ENCODE results near the gene CDK14.

Gene CDK14

GRCh38 chr7:90689260-90689659 lies 93.1 kb downstream of the CDK14 start:
- DNase-seq = no peak

- DNase-seq = no peak
These were observed 94.2 kb downstream of the CDK14 start for GRCh38 chr7:90690159-90690858.

DNA sequence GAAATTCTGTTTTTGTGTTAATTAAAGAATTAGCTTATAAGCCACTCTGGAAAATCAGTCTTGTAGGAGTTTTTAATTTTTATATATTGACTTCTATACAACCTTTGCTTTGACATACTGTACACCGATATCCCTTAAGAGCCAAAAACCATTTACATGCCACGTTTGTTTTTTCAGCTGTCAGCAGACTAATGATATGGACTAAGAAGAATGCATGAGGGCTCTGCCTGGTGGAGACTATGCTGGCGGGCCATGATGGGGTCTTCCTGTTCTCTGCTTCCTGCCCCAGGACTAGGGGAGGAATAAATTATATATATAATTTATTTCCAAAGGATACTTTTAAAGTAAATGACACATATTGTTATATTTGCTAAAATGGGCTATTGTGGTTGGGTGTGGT lies 96.3 kb downstream of the CDK14 start:
- no peak for DNase-seq

- no peak for DNase-seq
These were observed 96.8 kb downstream of the CDK14 start for GRCh38 chr7:90692947-90693346.

GRCh38 chr7:90693939-90694338 lies 97.8 kb downstream of the CDK14 start:
- no peak for DNase-seq

DNA sequence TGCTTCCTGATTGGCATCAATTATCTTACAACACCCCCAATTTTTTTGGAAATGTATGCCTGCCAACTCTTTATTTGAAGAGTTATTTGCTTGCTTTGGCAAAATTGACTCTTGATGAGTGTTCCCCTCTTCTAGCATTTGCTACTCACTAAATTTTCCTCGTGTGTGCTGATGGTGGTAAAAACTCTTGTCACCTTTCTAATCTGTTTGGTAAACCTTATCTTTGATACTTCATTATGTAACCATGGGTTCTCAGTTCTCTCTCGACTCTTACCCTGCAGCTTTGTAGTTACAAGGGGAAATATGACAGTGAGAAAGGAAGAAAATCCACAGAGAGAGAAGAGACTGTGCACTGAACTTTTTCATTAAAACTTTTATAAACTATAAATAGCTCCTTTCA lies 102.5 kb downstream of the CDK14 start:
- DNase-seq = no peak

DNA sequence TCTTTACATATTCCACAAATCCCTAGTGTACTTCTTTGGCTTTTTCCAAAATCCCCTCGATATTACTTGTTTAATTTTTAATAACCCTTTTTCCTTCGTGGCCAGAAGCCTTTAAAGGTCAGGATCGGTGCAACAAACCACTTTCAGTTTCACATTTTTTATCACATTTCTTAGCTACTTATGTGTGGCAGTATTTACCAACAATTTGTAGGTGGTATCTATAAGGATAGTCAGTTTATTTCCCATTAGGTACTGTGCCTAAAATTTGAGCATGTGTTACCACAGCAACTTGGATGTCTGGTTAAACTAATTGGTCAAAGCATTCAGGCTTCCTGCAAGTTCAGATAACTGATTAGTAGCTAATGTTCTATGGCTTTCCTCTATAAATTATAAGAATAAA lies 104.9 kb downstream of the CDK14 start:
- DNase-seq = no peak

DNA sequence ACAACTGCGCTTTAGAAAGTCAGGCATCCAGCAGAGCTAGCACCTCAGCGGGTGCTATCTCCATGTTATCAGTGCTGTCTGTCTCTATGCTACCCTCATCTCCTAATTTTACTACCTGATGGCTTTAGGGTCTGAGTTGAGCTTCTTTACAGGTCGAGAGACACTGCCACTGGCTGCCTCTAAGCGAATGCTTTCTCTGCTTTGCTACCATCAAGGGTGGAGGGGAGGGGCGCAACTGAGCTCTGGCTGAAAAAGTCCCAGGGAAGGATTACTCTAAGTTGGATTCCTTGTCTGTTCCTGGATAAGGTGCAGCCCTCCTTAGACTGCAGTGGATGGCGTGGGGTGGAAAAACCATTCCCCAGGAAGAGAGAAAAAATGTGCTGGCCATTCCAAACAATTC lies 105.7 kb downstream of the CDK14 start:
- DNase-seq = no peak

DNA sequence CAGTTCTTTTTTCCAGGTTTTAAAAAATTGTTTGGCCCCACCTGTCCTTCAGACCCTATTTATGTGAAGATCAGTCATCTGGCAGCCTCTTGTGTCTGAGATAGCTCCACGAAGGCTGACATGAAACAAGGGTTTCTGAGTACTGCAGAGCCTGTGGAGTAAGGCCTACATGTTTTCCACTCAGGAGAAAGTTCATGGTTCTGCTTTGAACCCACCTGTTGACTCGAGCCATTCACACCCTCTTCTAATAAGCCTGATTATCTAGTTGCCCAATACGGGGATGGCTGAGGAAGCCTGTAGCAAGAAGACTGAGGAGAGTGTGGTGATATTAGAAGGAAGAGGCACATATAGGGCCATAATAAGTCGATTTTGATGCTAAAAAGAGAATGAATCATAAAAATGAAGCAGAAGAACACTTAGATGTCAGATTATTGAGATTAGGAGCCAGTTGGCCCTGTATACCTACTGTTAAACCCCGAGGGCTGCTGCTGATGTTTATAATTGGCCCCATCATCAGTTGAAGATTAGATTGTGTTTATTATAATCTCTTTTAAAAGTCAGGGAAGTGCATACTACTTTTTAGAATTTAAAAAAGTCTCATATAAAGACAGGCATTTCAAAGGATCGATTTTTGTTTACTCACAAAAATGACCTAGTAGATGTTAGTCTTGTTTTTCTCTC lies 109.4 kb downstream of the CDK14 start:
- DNase-seq = no peak

DNA sequence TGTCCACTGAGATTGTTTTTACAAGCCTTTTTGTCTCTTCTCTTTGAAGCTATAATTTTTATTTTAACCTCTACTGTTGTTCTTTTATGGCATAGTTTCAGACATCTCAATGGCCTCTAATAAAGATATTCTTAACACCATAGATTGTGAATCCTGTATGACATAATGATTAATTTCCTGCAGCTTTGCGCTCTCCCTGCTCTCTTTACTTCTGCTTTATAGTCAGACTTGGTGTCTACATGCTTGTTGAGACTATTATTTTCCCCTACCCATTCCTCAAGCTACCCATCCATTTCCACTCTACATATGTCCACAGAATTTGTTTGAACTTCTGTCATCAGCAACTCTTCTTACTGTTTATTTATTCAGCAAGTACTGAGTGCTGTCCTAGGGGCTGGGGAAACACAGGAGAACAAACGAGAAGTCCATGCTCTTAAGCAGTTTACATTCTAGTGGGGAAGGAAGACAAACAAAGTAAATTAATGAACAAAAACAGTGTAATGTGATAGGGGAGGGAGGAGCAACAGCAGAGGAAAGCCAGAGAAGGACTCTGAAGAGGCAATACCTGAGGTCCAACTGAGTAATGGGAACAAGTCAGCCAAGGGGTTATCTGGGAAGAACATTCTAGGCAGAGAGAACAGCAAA lies 110.1 kb downstream of the CDK14 start:
- no peak for DNase-seq

GRCh38 chr7:90708841-90709317 lies 112.8 kb downstream of the CDK14 start:
- DNase-seq = no peak

DNA sequence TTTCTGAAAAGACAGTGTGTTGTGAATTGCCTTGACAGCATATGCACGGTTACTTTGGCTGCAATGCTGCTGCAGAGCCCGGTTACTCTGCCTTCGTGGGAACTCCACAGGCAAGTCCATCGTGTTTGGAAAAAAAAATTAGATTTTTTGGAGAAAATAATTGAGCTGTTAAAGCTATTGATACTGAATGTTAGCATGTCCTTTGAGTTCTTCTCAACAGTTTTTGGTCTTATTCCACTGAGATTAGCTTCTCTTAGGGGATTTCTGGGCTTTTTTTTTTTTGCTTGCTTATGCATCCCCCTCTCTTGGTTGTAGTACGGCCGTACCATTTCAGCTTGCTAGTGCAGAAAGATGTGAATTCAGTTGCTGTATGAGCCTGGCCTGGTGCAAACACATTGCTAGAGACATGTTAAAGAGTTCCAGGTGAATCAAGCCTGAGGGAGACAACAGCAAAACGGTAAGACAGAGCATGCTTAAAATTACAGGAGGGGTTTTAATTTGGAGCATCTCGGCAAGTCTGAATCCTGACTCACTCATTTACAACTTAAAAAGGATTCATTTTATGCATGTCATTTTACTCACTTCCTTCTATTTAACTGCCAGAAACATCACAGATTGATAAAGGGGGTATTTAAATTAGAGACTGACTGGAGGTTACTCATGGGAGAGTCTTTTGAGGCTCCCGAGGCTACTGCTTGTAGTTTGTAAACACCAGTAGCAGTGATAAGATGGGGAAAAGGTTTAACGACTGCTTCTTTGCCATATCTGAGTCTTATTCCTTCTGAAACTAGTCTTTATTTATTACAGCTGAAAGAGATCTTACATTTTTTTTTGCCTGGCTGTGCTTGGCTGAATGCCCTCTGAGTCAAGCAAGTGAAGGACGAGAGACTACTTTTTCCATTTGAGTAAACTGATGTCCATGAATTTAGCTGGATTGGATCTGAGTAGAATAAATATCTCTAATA lies 113.7 kb downstream of the CDK14 start:
- DNase-seq = no peak

DNA sequence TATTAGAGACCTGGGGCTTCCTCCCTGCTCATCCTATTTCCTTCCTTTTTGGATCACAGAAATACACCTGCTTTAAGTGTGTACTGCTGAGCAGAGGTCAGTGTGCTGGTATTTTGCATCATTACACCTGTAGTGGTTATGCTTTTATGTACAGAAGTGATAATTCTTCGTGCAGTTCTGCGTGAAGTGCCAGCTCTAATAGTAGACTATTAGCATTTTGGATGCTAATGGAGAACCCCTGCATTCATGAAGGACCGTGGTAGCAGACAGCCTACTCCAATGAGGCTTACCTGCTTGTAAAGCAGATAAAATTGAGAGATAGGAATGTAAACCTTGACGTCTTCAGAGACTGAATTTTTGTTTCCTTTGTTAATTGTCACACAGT lies 114.3 kb downstream of the CDK14 start:
- DNase-seq = no peak

GRCh38 chr7:90713628-90714027 lies 117.5 kb downstream of the CDK14 start:
- DNase-seq = no peak

DNA sequence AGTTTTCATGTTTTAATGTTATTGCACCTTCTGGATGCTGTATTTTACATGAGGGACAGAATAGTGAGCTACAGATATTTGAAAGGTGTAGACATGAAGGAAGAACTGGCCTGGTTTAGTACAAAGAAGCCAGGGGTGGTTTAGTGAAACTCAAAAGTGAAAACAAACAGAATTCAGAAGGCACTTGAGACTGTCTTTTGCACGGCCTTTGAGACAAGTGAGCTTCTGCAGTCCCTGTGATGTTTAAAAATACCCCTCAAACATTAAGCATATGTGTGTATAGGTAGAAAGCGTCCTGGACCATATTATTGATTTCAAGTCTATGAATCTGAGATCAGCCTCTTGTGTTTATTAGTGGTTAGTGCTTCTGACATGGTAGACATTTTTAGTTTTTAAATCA lies 118.9 kb downstream of the CDK14 start:
- DNase-seq = no peak

GRCh38 chr7:90717296-90718060 lies 121.4 kb downstream of the CDK14 start:
- DNase-seq = no peak

GRCh38 chr7:90719155-90719554 lies 123.0 kb downstream of the CDK14 start:
- no peak for DNase-seq

DNA sequence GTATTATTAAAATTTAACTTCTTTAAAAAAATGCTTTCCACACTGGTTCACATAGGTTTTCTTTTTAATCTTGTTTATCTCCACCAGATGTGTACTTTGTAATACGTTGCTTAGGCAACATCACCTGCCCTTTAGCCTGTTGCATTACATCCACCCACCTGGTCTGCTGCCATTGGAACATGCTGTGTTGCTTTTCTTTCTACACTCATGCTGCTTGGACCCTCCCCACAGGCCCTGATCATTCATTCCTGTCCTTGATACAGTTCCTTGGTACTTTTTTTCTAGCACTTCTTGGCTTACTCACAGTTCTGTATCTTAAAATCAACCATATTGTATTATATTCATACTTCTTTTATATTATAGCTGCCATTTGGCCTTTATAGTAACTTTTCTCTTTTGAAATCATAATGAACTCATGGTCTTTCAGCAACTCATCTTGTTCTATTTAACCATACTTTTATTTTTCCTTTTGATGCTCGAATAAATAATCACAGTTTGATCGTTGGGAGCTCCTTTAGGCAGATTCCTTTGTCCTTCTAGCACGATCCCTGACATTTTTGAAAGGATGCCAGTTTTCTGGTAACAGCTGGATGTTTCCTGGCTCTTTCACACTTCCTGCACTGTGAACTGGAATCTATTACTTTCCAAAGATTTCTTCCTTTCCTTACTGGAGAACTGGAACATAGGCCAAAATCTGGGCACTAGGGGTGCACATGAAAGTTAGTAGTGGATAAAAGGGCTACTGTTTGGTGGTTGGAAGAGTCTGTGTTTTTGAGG lies 125.1 kb downstream of the CDK14 start:
- DNase-seq = no peak

DNA sequence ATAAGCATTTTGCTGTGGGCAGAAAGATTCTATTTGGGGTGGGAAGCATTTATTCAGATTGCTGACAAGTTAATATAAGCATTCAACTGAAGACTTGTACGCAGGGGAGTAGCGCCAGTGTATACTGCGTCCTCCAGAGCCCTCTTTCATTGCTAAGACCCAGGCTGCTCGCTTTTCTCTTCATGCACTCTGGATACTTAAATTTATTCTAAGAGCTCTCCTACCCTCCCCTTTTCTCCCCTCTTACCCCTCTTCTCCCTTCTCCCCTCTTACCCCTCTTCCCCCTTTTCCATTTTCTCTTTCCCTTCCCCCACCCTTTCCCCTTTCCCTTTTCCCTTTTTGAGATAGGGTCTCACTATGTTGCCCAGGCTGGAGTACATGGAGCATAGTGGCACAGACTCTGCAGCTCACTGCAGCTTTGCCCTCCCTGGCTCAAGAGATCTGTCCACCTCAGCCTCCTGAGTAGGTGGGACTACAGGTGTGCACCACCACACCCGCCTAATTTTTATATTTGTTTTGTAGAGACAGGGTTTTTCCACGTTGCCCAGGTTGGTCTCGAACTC lies 125.8 kb downstream of the CDK14 start:
- DNase-seq = no peak

DNA sequence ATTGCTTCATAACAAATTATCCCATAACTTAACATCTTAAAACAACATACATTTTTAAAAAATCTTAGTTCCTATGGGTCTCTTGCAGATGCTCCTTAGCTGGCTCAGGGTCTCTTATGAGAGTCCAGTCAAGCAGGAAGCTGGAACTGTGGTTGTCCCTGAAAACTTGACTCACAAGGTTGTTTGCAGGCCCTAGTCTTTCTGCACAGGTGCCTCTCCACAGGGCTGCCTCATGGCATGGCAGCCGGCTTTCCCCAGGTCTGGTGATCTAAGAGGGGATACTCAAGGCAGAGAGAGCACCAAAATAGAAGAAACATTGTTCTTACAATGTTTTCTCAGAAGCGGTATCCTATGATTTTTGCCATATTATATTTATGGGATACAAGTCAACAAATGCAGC lies 127.1 kb downstream of the CDK14 start:
- no peak for DNase-seq

DNA sequence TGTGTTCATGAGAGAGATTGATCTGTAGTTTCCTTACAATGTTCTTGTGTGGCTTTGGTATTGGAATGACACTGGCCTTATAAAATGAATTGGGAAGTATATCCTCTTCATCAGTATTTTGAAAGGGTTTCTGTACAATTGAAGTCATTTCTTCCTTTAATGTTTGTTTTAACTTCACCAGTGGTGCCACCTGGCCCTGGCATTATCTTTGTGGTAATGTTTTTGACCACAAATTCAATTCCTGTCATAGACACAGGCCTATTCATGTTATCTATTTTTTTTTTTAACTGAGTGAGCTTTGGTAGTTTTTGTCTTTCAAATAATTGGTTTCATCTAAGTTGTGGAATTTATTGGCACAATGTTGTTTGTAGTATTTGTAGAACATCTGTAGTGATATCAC lies 127.7 kb downstream of the CDK14 start:
- DNase-seq = no peak
